Choroid plexus epithelial cell (primary cell): Measurements from ENCODE around the gene RAB18.

Source experiments
- DNase-seq: peaks from one replicate; pipeline ENCODE4 v3.0.0-alpha.2; 2010; ENCODE audit warnings: low read depth
- H3K4me3 ChIP-seq: 2 replicates; pipeline ENCODE4 v1.5.1; 2011; ENCODE audit warnings: low read depth, mild to moderate bottlenecking, control low read depth, low read length, moderate library complexity
- TF ChIP-seq, protein P1 (sequence below): conservative IDR thresholded peaks from 2 replicates; pipeline ENCODE4 v1.5.1; 2011; ENCODE audit warnings: low read depth, mild to moderate bottlenecking, control low read depth, inconsistent platforms, low read length, moderate library complexity

RAB18 gene

GRCh38 chr10:27527666-27528295, 23.7 kb downstream of the RAB18 start:
- TF ChIP-seq, protein P1, sequence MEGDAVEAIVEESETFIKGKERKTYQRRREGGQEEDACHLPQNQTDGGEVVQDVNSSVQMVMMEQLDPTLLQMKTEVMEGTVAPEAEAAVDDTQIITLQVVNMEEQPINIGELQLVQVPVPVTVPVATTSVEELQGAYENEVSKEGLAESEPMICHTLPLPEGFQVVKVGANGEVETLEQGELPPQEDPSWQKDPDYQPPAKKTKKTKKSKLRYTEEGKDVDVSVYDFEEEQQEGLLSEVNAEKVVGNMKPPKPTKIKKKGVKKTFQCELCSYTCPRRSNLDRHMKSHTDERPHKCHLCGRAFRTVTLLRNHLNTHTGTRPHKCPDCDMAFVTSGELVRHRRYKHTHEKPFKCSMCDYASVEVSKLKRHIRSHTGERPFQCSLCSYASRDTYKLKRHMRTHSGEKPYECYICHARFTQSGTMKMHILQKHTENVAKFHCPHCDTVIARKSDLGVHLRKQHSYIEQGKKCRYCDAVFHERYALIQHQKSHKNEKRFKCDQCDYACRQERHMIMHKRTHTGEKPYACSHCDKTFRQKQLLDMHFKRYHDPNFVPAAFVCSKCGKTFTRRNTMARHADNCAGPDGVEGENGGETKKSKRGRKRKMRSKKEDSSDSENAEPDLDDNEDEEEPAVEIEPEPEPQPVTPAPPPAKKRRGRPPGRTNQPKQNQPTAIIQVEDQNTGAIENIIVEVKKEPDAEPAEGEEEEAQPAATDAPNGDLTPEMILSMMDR = no peak
- DNase-seq = no peak
- H3K4me3 ChIP-seq = no peak overlapping the region

- TF ChIP-seq, protein P1 = no peak
- peak; percentile 43 for DNase-seq
- H3K4me3 ChIP-seq = no peak overlapping the region
Measured at GRCh38 chr10:27529010-27529783, 25.1 kb downstream of the RAB18 start.

DNA sequence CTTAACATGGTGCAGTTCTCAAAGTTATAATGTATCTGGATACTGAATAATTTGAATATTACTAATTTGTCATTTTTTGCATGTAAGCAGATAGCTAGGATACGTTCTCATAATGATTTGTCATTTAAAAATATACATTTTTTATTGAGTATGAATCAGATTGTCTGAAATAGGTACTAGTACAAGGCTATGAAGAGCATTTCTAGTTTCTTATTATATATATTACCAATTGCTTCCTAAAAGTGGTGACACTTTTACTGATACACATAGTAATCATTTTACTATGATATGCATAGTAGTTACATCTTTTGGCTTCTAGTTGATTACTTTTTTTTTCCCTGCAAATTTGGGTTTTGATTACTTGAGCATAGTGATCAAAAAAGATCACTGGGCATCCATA, 26.4 kb downstream of the RAB18 start:
- no peak for DNase-seq
- H3K4me3 ChIP-seq = no peak overlapping the region
- TF ChIP-seq, protein P1 = no peak

GRCh38 chr10:27531336-27531847, 27.3 kb downstream of the RAB18 start:
- no peak for DNase-seq
- no peak overlapping the region for H3K4me3 ChIP-seq
- TF ChIP-seq, protein P1 = no peak

DNA sequence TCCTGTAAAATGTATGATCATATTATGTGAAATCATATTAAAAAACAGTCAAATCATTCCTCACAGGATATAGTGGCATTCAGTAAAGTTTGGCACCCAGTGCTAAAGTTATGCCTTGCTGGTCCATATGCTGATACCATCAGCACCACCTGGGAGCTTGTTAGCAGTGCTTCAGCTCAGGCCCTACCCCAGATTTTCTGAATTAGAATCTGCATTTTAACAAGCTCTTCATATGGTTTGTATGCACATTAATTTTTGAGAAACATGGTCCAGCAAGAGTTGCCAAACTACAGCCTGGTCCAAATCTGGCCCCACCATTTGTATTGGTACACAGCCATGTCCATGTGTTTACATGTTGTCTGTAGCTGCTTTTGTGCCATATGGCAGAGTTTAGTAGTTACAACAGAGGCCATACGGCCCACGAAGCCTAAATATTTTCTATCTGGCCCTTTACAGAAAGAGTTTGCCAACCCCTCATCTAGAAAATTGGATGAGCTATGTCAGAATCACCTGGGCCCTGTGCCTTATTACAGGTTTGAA, 30.1 kb downstream of the RAB18 start:
- H3K4me3 ChIP-seq = no peak overlapping the region
- DNase-seq = no peak
- TF ChIP-seq, protein P1 = no peak

DNA sequence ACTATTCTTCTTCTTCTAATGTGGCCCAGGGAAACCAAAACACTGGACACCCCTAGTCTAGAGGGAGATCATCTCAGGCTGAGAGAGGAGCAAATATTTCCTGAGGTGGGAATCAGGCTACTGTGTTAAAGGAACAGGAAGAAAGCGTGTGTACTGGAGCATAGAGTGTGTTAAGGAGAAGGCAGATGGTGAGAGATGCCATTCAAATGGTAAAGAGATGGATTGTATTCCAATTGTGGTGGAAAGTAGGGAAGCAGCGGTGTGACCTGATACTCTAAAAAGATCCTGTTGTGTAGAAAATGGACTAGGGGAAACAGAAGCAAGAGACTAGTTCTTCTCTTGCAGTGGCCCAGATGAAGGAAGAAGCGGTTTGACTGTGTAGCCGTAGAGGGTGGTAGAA, 31.2 kb downstream of the RAB18 start:
- TF ChIP-seq, protein P1 = no peak
- no peak for DNase-seq
- no peak overlapping the region for H3K4me3 ChIP-seq
